Smooth muscle cell (in vitro differentiated cells): ENCODE measurements around the gene LARGE1. TPM values are rescaled to one million over a fixed set of nuclear protein-coding genes. Genes with fewer than 3 reads are reported as not detected.

ENCODE experiments used
- DNase-seq: peaks from one replicate; lab custom pipeline; 2025; ENCODE audit not compliant: unreplicated experiment; lab: John Stamatoyannopoulos, UW
- H2AFZ ChIP-seq: fragments of 200-600 bp; sonication (generic); 2 replicates; pipeline ENCODE4 v1.6.0; 2016; ENCODE audit warnings: antibody characterized with exemption, low read depth, mild to moderate bottlenecking
- H3F3A ChIP-seq: fragments of 200-600 bp; sonication (generic); 2 replicates; pipeline ENCODE4 v1.6.0; 2017; ENCODE audit warnings: antibody characterized with exemption, low read depth
- H3K27ac ChIP-seq: fragments of 200-600 bp; sonication (generic); 2 replicates; pipeline ENCODE4 v1.5.1; 2016; ENCODE audit warnings: low read depth, mild to moderate bottlenecking
- H3K27me3 ChIP-seq: fragments of 200-600 bp; sonication (generic); 2 replicates; pipeline ENCODE4 v1.6.1; 2016; ENCODE audit warnings: low read depth, mild to moderate bottlenecking
- H3K36me3 ChIP-seq: fragments of 200-600 bp; sonication (generic); 2 replicates; pipeline ENCODE4 v1.5.1; 2016; ENCODE audit warnings: low read depth
- H3K4me1 ChIP-seq: fragments of 200-600 bp; sonication (generic); 2 replicates; pipeline ENCODE4 v1.5.1; 2016; ENCODE audit warnings: low read depth
- H3K4me2 ChIP-seq: fragments of 200-600 bp; sonication (generic); 2 replicates; pipeline ENCODE4 v1.6.0; 2016; ENCODE audit warnings: mild to moderate bottlenecking
- H3K4me3 ChIP-seq: fragments of 200-600 bp; sonication (generic); 2 replicates; pipeline ENCODE4 v1.5.1; 2016; ENCODE audit warnings: mild to moderate bottlenecking
- H3K79me2 ChIP-seq: fragments of 200-600 bp; sonication (generic); 2 replicates; pipeline ENCODE4 v1.6.0; 2016; ENCODE audit warnings: low read depth, mild to moderate bottlenecking
- H3K9ac ChIP-seq: fragments of 200-600 bp; sonication (generic); 2 replicates; pipeline ENCODE4 v1.6.0; 2016; ENCODE audit warnings: low read depth
- H3K9me3 ChIP-seq: fragments of 200-600 bp; sonication (generic); replicated peaks from 2 replicates; pipeline ENCODE4 v1.5.1; 2016; ENCODE audit warnings: low read depth
- H4K20me1 ChIP-seq: fragments of 200-600 bp; sonication (generic); 2 replicates; pipeline ENCODE4 v1.6.0; 2016; ENCODE audit warnings: low read depth
- CTCF ChIP-seq: fragments of 200-600 bp; sonication (generic); IDR thresholded peaks from 2 replicates; pipeline ENCODE4 v1.5.1; 2017; ENCODE audit warnings: borderline replicate concordance, mild to moderate bottlenecking, antibody characterized with exemption; ENCODE audit not compliant: insufficient read depth, poor library complexity, severe bottlenecking
- WGBS: methylation state at CpG from one replicate; pipeline ENCODE4 v1.1.7; 2016; ENCODE audit warnings: low lambda C conversion rate; 5-methylcytosine and 5-hydroxymethylcytosine counted together
- polyA plus RNA-seq: library from polyadenylated mRNA; unstranded; fragments of >200 nt; fragmentation: Nextera tagmentation; extraction: Ambion mirVana; gene quantifications from 2 replicates; pipeline ENCODE4 v1.2.1, GENCODE V29; 2016
- total RNA-seq: library from RNA; depleted of rRNA; stranded (reverse); fragments of >200 nt; gene quantifications from 2 replicates; pipeline ENCODE4 v1.2.3, GENCODE V29; 2014

Gene LARGE1
- total and polyA plus RNA-seq, 2 experiments from 2014 or later = 11.9 to 18.0 TPM

- H3K4me2 ChIP-seq = no peak overlapping the region
- H3F3A ChIP-seq = no peaks in the 10 kb centered on the region
- no peak for TF ChIP-seq CTCF
- WGBS = 94% methylated on average over 5 of the region's 5 CpGs
- H3K9ac ChIP-seq = no peak overlapping the region
- H2AFZ ChIP-seq = no peak overlapping the region
- H3K27ac ChIP-seq = no peak overlapping the region
- no peaks in the 10 kb centered on the region for H3K9me3 ChIP-seq
- no peak for DNase-seq
- H3K4me3 ChIP-seq = no peak overlapping the region
- no peaks in the 10 kb centered on the region for H4K20me1 ChIP-seq
- no peaks in the 10 kb centered on the region for H3K79me2 ChIP-seq
- H3K36me3 ChIP-seq = no peaks in the 10 kb centered on the region
- no peaks in the 10 kb centered on the region for H3K27me3 ChIP-seq
- H3K4me1 ChIP-seq = peaks cover under 1% of the 10 kb centered on the region
Measured at GRCh38 chr22:33717694-33718396, 202.4 kb downstream of the LARGE1 start.

- H3K9ac ChIP-seq = no peak overlapping the region
- DNase-seq = no peak
- no peaks in the 10 kb centered on the region for H3K79me2 ChIP-seq
- H3K36me3 ChIP-seq = no peaks in the 10 kb centered on the region
- TF ChIP-seq CTCF = no peak
- no peaks in the 10 kb centered on the region for H3K9me3 ChIP-seq
- no peak overlapping the region for H3K4me2 ChIP-seq
- H3K27me3 ChIP-seq = no peaks in the 10 kb centered on the region
- 98% methylated on average over 9 of the region's 9 CpGs for WGBS
- H3K4me3 ChIP-seq = no peak overlapping the region
- no peak overlapping the region for H2AFZ ChIP-seq
- no peaks in the 10 kb centered on the region for H3F3A ChIP-seq
- no peak overlapping the region for H3K27ac ChIP-seq
- H4K20me1 ChIP-seq = no peaks in the 10 kb centered on the region
- H3K4me1 ChIP-seq = no peaks in the 10 kb centered on the region
Measured at GRCh38 chr22:33715237-33715985, 204.9 kb downstream of the LARGE1 start.

GRCh38 chr22:33710326-33710725 lies 209.9 kb downstream of the LARGE1 start:
- Histone ChIP-seq H2AFZ (no peak overlapping the region), H3K4me3 (no peak overlapping the region), H3K36me3 (no peaks in the 10 kb centered on the region), H4K20me1 (no peaks in the 10 kb centered on the region), H3K79me2 (no peaks in the 10 kb centered on the region), H3K9me3 (no peaks in the 10 kb centered on the region), H3K9ac (no peak overlapping the region), H3K4me1 (no peaks in the 10 kb centered on the region), H3K27ac (no peak overlapping the region), H3F3A (no peaks in the 10 kb centered on the region), H3K4me2 (no peak overlapping the region), H3K27me3 (no peaks in the 10 kb centered on the region)
- 74% methylated on average over 1 of the region's 1 CpG for WGBS
- no peak for DNase-seq
- no peak for TF ChIP-seq CTCF
